RWPE1 (cell line): ENCODE data around the gene ADAM12.

Experiments used
- CTCF ChIA-PET: fragments of 350-600 bp; sonication (Branson Sonifier 250); formaldehyde crosslinking; extraction: SDS; loops from one replicate; lab custom pipeline; 2021; lab: Yijun Ruan, JAX
- POLR2A ChIA-PET: fragments of 400-600 bp; formaldehyde crosslinking; extraction: SDS; loops from one replicate; lab custom pipeline; 2020; ENCODE audit warnings: antibody characterized with exemption; ENCODE audit not compliant: low non-redundant PET; lab: Yijun Ruan, JAX
- DNase-seq: peaks from one replicate; pipeline ENCODE4 v3.0.0; 2012; ENCODE audit warnings: low spot score
- H3K27ac ChIP-seq: fragments of 450-650 bp; 2 replicates; pipeline ENCODE4 v1.5.1; 2017
- CTCF ChIP-seq: fragments of 450-650 bp; conservative IDR thresholded peaks from 2 replicates; pipeline ENCODE4 v1.5.1; 2017; ENCODE audit warnings: low read depth, mild to moderate bottlenecking

Gene ADAM12

GRCh38 chr10:126205486-126206205 is 182.6 kb downstream of the ADAM12 start:
- DNase-seq = no peak
- CTCF ChIA-PET = interaction anchor here (0.5 to 0.6 kb wide), 2 partner anchors 221 to 342 kb away, joined by 3 to 6 read pairs; no protein-coding TSS in a partner anchor
- H3K27ac ChIP-seq = no peak overlapping the region
- TF ChIP-seq CTCF = no peak
- POLR2A ChIA-PET = no interaction called here

GRCh38 chr10:126204320-126204719 is 184.0 kb downstream of the ADAM12 start:
- CTCF ChIA-PET = interaction anchor here (0.6 to 1.1 kb wide), 2 partner anchors 13 to 448 kb away, joined by 3 to 5 read pairs; no protein-coding TSS in a partner anchor

GRCh38 chr10:126203746-126204145 is 184.5 kb downstream of the ADAM12 start:
- no peak for DNase-seq
- TF ChIP-seq CTCF = no peak
- ChIA-PET CTCF (interaction anchor here (0.6 to 1.1 kb wide), 2 partner anchors 14 to 448 kb away, joined by 3 to 5 read pairs; no protein-coding TSS in a partner anchor), POLR2A (interaction anchor here (0.6 kb wide), 1 partner anchor 100 kb away, joined by 3 read pairs; no protein-coding TSS in a partner anchor)
- no peak overlapping the region for H3K27ac ChIP-seq

More at GRCh38 chr10:126204320-126204719, 184.0 kb downstream of the ADAM12 start:
- TF ChIP-seq CTCF = no peak
- H3K27ac ChIP-seq = no peak overlapping the region
- peak; percentile 80 for DNase-seq
- POLR2A ChIA-PET = no interaction called here

- H3K27ac ChIP-seq = no peak overlapping the region
- DNase-seq = no peak
- ChIA-PET CTCF (interaction anchor here (0.6 kb wide), 1 partner anchor 1211 kb away, joined by 3 read pairs; no protein-coding TSS in a partner anchor), POLR2A (no interaction called here)
- no peak for TF ChIP-seq CTCF
Observed at GRCh38 chr10:126201603-126202002, 186.7 kb downstream of the ADAM12 start.

GRCh38 chr10:126199221-126199998 is 188.9 kb downstream of the ADAM12 start:
- CTCF ChIA-PET = interaction anchor here (0.9 kb wide), 1 partner anchor 265 kb away, joined by 4 read pairs; no protein-coding TSS in a partner anchor
- H3K27ac ChIP-seq = no peak overlapping the region; the same call in 1 of the 2 replicates
- DNase-seq = peak; percentile 50
- POLR2A ChIA-PET = no interaction called here
- TF ChIP-seq CTCF = no peak

- TF ChIP-seq CTCF = no peak
- H3K27ac ChIP-seq = no peak overlapping the region
- CTCF ChIA-PET = interaction anchor here (0.6 kb wide), 1 partner anchor 166 kb away, joined by 6 read pairs; no protein-coding TSS in a partner anchor
- POLR2A ChIA-PET = no interaction called here
- DNase-seq = no peak
Observed at GRCh38 chr10:126198681-126199080, 189.6 kb downstream of the ADAM12 start.
